Measurements from ENCODE around the gene ANKS6. TPM values are rescaled to one million over a fixed set of nuclear protein-coding genes. Genes with fewer than 3 reads are reported as not detected.
"Not testable (repeated sequence)": the region's sequence is repeated elsewhere in the genome, so short reads cannot be mapped to it uniquely, and the experiment has no call there.

The ANKS6 gene
- total RNA-seq, 1 donor from 2014 or later, result 4.4 TPM

DNA sequence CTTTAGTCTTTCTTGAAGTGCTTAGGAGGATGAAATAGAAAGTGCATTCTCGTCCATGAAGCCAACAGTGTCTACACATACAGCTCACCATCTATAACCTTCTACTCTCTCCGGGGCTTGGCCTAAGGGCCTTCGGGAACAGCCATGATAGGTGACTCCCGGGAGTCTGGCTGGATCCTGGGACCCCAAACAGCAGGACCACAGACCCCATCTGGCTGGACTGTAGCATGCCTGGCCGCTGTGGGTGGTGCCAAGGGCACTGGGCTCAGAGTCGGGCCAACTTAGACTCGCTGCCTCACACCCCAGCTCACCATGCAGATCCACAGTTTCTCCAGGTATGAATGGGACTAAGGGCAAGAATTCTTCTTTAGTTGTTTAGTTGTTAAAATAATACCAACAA, 104.0 kb downstream of the ANKS6 start:
- intact Hi-C loops (cut with DNase I), result no loop called here
- DNase-seq (ENCODE audit: missing footprints) (no peak), ATAC-seq (no peak)

- intact Hi-C loops (cut with DNase I), result no loop called here
- ATAC-seq (no peak), DNase-seq (ENCODE audit: missing footprints) (no peak)
Measured at GRCh38 chr9:98691890-98692289, 104.5 kb downstream of the ANKS6 start.

GRCh38 chr9:98690686-98691085, 105.7 kb downstream of the ANKS6 start:
- intact Hi-C loops (cut with DNase I), result no loop called here
- DNase-seq (ENCODE audit: missing footprints), result no peak
- ATAC-seq, result no peak

DNA sequence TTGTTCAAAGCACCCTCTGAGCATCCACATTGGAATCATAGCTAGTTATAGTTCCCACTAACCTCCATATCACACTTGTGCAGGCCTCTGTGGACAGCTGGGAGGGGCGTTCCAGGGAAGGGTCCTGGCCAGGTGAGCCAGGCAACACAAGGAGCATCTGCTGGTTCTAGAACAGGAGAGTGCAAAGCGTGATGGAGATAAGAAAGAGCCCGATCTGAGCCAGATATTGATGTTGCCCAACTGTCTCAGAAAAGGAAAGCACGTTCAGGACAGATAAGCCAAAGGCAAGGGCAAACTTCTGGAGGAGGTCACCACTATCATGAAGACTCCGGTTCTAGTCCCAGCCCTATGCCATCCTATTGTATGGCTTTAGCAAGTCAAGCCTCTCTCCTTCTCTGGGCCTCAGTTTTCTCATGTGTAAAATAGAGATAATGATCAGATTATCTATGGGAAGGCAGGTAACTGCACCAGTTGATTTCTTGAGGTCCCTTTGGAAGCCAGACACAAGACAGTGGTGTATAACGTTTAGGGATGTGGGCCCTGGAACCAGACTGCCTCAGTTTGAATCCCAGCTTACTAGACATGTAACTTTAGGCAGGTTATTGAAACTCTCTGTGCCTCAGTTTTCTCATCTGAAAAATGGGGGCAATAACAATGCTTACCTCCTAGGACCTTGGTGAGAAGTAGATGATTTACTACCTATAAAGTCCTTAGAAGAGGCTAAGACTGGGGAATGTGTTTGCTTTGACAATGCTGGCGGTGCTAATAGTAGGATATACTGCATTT, 107.5 kb downstream of the ANKS6 start:
- intact Hi-C loops (cut with DNase I), result no loop called here
- no peak for ATAC-seq
- no peak for DNase-seq (ENCODE audit: missing footprints)

DNA sequence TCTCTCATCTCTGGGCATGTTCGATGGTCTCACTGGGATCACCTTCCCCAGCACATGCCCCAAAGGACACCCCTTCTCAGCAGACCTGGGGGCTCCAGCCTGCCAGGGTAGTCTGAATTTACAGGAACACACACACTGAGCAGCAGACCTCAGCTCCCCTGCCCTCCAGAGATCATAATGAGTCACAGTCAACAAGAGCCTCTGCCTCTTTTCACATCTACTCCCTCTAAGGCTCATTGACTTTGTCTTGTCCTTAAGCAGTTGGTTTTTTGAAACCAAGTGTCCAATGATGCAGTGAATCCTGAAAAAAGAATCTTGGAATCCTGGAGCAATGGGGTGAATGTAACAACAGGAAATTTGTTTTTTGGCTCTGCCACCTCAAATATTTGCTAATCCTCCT, 108.4 kb downstream of the ANKS6 start:
- no peak for DNase-seq (ENCODE audit: missing footprints)

GRCh38 chr9:98686961-98687855, 109.1 kb downstream of the ANKS6 start:
- ATAC-seq (no peak), DNase-seq (ENCODE audit: missing footprints) (no peak)
- intact Hi-C loops (cut with DNase I), result no loop called here

More for the DNA sequence above, 108.4 kb downstream of the ANKS6 start:
- no peak for ATAC-seq
- intact Hi-C loops (cut with DNase I), result no loop called here

- DNase-seq (ENCODE audit: missing footprints); intact Hi-C loops (cut with DNase I); ATAC-seq: not testable (repeated sequence)
Measured at GRCh38 chr9:98684816-98685215, 111.5 kb downstream of the ANKS6 start.

Other genes starting within 250 kb of the ANKS6 start
- 0.38 TPM for gene GABBR2, start 87.6 kb downstream of the ANKS6 start, total RNA-seq
- gene GALNT12, start 11.1 kb upstream of the ANKS6 start, total RNA-seq, result 0.54 TPM
- 58.3 TPM for gene COL15A1, start 147.4 kb upstream of the ANKS6 start, total RNA-seq

Data from Right ventricle myocardium inferior (tissue), 1 donor.